Sigmoid colon (tissue), 7 donors: ENCODE measurements around the gene KIF26B. TPM values are rescaled to one million over a fixed set of nuclear protein-coding genes. Genes with fewer than 3 reads are reported as not detected.

Experiments used
- DNase-seq: peaks from one replicate; pipeline ENCODE4 v3.0.0-alpha.2; 2019
- H3K27ac ChIP-seq, 4 donors: fragments of 200-600 bp; sonication (generic); one replicate each; pipeline ENCODE4 v1.5.1; 2016 to 2019; ENCODE audit warnings: mild to moderate bottlenecking in 1 of 4
- H3K27me3 ChIP-seq, 3 donors: fragments of 200-600 bp; sonication (generic); one replicate each; pipeline ENCODE4 v1.5.1; 2019; ENCODE audit warnings: mild to moderate bottlenecking in 1 of 3
- H3K36me3 ChIP-seq, 4 donors: fragments of 200-600 bp; sonication (generic); one replicate each; pipeline ENCODE4 v1.5.1; 2016 to 2019
- H3K4me1 ChIP-seq, 4 donors: fragments of 200-600 bp; sonication (generic); one replicate each; pipeline ENCODE4 v1.5.1; 2017 to 2019
- H3K4me3 ChIP-seq, 4 donors: fragments of 200-600 bp; sonication (generic); one replicate each; pipeline ENCODE4 v1.5.1; 2017 to 2019; ENCODE audit warnings: mild to moderate bottlenecking in 2 of 4, moderate library complexity in 1 of 4
- H3K9me3 ChIP-seq, 4 donors: fragments of 200-600 bp in 3 of 4; sonication (generic) in 3 of 4; one replicate each; pipeline versions ENCODE4 v1.5.1 to v1.6.1; 2013 to 2019
- EP300 ChIP-seq, 4 donors: sonication (generic); formaldehyde crosslinking; IDR thresholded peaks; one replicate each; pipeline ENCODE4 v1.6.1; 2017; ENCODE audit warnings: antibody characterized with exemption in 4 of 4
- POLR2A ChIP-seq, 2 donors: fragments of 450-650 bp; IDR thresholded peaks; one replicate each; pipeline ENCODE4 v1.6.1; 2016; ENCODE audit warnings: antibody characterized with exemption in 2 of 2, mild to moderate bottlenecking in 2 of 2, moderate library complexity in 2 of 2
- POLR2AphosphoS5 ChIP-seq, 4 donors: sonication (generic); formaldehyde crosslinking; IDR thresholded peaks; one replicate each; pipeline ENCODE4 v1.6.1; 2017; ENCODE audit warnings: antibody characterized with exemption in 4 of 4
- WGBS, 2 donors: extraction: QIAGEN DNeasy Blood & Tissue Kit; methylation state at CpG; one replicate each; pipeline ENCODE4 v1.1.7; 2013; 5-methylcytosine and 5-hydroxymethylcytosine counted together
- intact Hi-C: fragments of 100-400 bp; cut with DNase I; formaldehyde crosslinking; loops from one replicate; pipeline ENCODE4 v1.15.1; 2023
- polyA plus RNA-seq, 3 donors: library from polyadenylated mRNA; stranded (reverse); fragments of 200-250 nt; gene quantifications; one replicate each; pipeline ENCODE4 v1.2.3, GENCODE V29; 2013
- total RNA-seq, 4 donors: library from RNA; depleted of rRNA; stranded (reverse); fragments of >200 nt; gene quantifications; one replicate each; pipeline ENCODE4 v1.1.0, GENCODE V29; 2016
- TF ChIP-seq, protein P1 (sequence below), 4 experiments: fragments of 450-650 bp in 3 of 4; fragments of 200-600 bp in 1 of 4; IDR thresholded peaks; one replicate each; pipeline ENCODE4 v1.5.1; 2016 to 2019; ENCODE audit warnings: antibody characterized with exemption in 4 of 4, mild to moderate bottlenecking in 3 of 4, moderate library complexity in 2 of 4
- donor health status: healthy with polysubstance abuse.
- donor health status: Bipolar disorder and iron deficiency.
- donor health status: healthy.

The KIF26B gene
- total and polyA plus RNA-seq, 7 donors = under 0.01 to 5.5 (median 1.4) TPM; not detected in 1

DNA sequence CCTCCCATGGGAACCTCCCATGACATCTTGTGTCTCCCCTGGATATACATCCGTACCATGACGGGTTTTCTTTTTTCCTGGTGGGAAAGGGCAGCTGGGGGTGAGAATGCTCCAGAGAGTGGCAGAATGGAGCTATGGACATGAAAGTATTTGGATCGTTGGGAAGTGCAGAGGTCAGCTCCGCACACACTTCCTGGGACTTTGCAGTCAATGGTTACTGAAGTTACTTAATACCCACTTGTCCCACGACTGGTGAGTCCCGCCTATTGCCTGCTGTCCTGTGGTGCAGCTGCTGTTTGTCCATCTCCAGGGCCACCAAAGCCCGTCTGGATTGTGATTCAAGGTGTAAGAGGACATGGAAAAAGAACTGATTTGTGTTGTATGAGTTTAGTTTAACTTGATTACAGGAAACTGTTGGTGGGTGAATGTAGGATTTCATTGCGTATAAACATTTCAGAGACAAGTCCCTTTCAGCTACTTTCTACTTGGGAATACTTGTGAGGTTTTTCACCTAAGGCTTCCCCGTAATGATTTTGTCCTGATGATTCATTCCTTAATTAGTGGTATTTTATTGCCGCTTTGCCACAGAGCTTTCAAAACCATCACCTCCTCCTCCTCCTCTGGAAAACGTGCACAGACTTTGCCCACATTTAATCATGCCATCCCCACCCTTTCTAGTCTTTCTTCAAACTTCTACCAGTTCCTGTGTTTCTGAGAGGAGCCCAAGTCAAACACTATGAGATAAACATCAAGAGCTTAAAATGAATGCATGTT, 308.8 kb downstream of the KIF26B start:
- H3K9me3 ChIP-seq = no peaks in the 10 kb centered on the region
- intact Hi-C loops = no loop called here
- TF ChIP-seq POLR2AphosphoS5 (IDR thresholded peaks at IDR 0.05) (no peak), POLR2A (IDR thresholded peaks at IDR 0.05) (no peak), EP300 (IDR thresholded peaks at IDR 0.05) (no peak)
- TF ChIP-seq, protein P1, sequence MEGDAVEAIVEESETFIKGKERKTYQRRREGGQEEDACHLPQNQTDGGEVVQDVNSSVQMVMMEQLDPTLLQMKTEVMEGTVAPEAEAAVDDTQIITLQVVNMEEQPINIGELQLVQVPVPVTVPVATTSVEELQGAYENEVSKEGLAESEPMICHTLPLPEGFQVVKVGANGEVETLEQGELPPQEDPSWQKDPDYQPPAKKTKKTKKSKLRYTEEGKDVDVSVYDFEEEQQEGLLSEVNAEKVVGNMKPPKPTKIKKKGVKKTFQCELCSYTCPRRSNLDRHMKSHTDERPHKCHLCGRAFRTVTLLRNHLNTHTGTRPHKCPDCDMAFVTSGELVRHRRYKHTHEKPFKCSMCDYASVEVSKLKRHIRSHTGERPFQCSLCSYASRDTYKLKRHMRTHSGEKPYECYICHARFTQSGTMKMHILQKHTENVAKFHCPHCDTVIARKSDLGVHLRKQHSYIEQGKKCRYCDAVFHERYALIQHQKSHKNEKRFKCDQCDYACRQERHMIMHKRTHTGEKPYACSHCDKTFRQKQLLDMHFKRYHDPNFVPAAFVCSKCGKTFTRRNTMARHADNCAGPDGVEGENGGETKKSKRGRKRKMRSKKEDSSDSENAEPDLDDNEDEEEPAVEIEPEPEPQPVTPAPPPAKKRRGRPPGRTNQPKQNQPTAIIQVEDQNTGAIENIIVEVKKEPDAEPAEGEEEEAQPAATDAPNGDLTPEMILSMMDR (IDR thresholded peaks at IDR 0.05) = no peak
- no peaks in the 10 kb centered on the region for H3K27me3 ChIP-seq
- H3K27ac ChIP-seq = no peak overlapping the region
- no peaks in the 10 kb centered on the region for H3K4me1 ChIP-seq
- no peak for DNase-seq
- no peak overlapping the region for H3K4me3 ChIP-seq
- 62 to 81% methylated on average over 11 of the region's 11 CpGs for WGBS, 2 donors
- H3K36me3 ChIP-seq = no peaks in the 10 kb centered on the region

DNA sequence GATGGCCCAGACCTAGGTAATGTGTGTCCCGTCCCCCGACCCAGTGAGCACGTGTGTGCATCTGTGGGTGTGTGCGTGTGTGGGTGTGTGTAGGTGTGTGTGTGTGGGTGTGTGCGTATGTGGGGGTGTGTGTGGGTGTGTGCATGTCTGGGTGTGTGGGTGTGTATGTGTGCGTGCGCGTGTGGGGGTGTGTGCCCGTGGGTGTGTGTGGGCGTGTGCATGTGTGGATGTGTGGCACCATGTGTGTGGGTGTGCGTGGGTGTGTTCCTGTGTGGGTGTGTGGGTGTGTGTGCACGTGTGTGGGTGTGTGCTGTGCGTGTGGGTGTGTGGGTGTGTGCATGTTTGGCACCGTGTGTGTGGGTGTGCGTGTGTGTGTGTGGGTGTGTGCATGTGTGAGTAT, 309.5 kb downstream of the KIF26B start:
- H3K36me3 ChIP-seq = no peaks in the 10 kb centered on the region
- no peak for TF ChIP-seq EP300 (IDR thresholded peaks at IDR 0.05)
- TF ChIP-seq POLR2A (IDR thresholded peaks at IDR 0.05) = no peak
- TF ChIP-seq POLR2AphosphoS5 (IDR thresholded peaks at IDR 0.05) = no peak
- TF ChIP-seq, protein P1 (IDR thresholded peaks at IDR 0.05) = no peak
- no peaks in the 10 kb centered on the region for H3K4me1 ChIP-seq
- DNase-seq = no peak
- H3K9me3 ChIP-seq = no peaks in the 10 kb centered on the region
- no peak overlapping the region for H3K27ac ChIP-seq
- WGBS, 2 donors = 60 to 89% methylated on average over 15 of the region's 15 CpGs
- H3K4me3 ChIP-seq = no peak overlapping the region
- intact Hi-C loops = no loop called here
- no peaks in the 10 kb centered on the region for H3K27me3 ChIP-seq

DNA sequence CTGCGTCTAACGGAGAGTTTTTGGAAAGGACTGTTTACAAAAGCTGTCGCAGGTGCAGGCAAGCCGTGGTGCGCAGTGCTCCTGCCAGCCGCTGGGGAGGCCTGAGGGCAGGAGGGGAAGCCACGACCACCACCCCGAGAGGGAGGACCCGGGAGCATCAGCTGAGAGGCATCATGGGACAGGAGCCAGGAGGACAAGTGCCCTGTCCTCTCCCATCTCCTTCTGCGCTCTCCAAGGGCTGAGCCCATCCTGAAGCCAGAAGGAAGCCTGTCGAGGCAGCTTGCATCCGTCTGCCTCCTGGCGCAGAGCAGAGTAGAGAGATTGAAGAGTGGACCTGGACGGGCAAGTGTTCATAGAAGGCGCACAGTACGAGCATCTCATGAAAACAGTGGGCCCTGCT, 310.9 kb downstream of the KIF26B start:
- no peak overlapping the region for H3K4me3 ChIP-seq
- no peaks in the 10 kb centered on the region for H3K36me3 ChIP-seq
- DNase-seq = no peak
- whole genome bisulfite sequencing, 2 donors = 85 to 92% methylated on average over 16 of the region's 16 CpGs
- H3K27me3 ChIP-seq = no peaks in the 10 kb centered on the region
- no peaks in the 10 kb centered on the region for H3K9me3 ChIP-seq
- H3K27ac ChIP-seq = peak overlapping the region in 1 of 4 donors; percentile 23
- H3K4me1 ChIP-seq = no peaks in the 10 kb centered on the region
- intact Hi-C loops = no loop called here
- TF ChIP-seq EP300 (IDR thresholded peaks at IDR 0.05) (no peak), POLR2A (IDR thresholded peaks at IDR 0.05) (no peak), POLR2AphosphoS5 (IDR thresholded peaks at IDR 0.05) (no peak)
- TF ChIP-seq, protein P1 (IDR thresholded peaks at IDR 0.05) = no peak

DNA sequence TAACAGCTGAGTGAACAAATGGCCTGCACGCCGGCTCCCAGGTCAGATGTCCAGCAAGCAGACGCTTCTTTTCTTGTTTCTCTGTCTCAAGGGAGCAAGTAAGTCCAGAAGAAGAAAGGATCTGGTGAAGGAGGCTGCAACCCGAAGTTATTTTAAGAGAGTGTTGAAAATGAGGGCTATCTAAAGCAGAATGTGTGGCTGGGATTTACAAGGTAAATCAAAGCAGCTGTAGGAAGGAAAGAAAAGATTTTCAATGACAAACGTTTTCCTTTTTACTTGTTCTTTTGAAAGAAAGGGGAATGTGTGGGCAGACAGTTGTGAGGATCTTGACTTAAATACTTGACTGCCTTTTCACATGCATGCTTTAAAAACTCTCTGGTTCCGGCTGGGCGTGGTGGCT, 311.5 kb downstream of the KIF26B start:
- Histone ChIP-seq H3K27me3 (no peaks in the 10 kb centered on the region), H3K36me3 (no peaks in the 10 kb centered on the region), H3K4me3 (no peak overlapping the region), H3K27ac (no peak overlapping the region), H3K9me3 (no peaks in the 10 kb centered on the region), H3K4me1 (no peaks in the 10 kb centered on the region)
- no peak for DNase-seq
- TF ChIP-seq, protein P1 (IDR thresholded peaks at IDR 0.05) = no peak
- no peak for TF ChIP-seq POLR2AphosphoS5 (IDR thresholded peaks at IDR 0.05)
- TF ChIP-seq EP300 (IDR thresholded peaks at IDR 0.05) = no peak
- no peak for TF ChIP-seq POLR2A (IDR thresholded peaks at IDR 0.05)
- intact Hi-C loops = no loop called here
- 65 to 66% methylated on average over 7 of the region's 7 CpGs for WGBS, 2 donors
